ENCODE measurements around the gene FREM1. TPM values are rescaled to one million over a fixed set of nuclear protein-coding genes. Genes with fewer than 3 reads are reported as not detected.

The FREM1 gene
- total and polyA plus RNA-seq, 12 donors: 2.8 to 24.1 (median 7.1) TPM

DNA sequence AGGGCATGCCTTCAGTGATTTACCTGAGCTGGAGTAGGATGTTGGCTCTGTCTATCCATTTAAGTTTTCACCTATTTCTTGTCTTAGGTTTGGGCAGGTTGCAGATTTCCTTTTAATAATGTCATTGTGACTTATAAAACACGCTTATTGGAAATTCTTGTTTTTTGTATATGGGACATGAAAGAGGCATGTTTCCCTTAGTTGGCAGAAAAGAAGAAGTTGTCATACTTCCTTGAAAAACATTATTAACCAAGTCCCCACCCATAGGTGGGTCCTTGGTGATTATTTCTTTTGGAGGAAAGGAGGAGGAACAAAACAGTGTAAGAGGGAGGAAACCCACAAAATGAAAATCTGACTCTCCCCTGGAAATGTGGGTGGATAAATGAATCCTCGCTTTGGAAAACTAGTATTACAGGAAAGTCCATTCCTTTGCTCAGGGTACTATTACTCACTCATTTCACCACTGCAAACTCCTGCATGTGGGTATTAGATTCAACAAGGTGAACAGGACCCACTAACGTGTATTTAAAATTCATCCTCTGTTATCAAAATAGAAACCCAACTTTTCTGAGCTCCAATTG lies 197.0 kb downstream of the FREM1 start:
- H3K36me3 ChIP-seq (replicated peaks in 1 of 2): no peaks in the 10 kb centered on the region
- H3K9me3 ChIP-seq (replicated peaks in 1 of 3): no peaks in the 10 kb centered on the region
- H3K4me1 ChIP-seq (replicated peaks in 1 of 2): no peaks in the 10 kb centered on the region
- peaks cover 4% of the 10 kb centered on the region for H3K27me3 ChIP-seq
- intact Hi-C loops (cut with DNase I): no loop called here
- no peak for DNase-seq
- no peak overlapping the region for H3K27ac ChIP-seq
- H3K4me3 ChIP-seq: no peak overlapping the region
- WGBS, 4 donors: 75 to 88% (median 80%) methylated on average over 3 of the region's 3 CpGs
- TF ChIP-seq POLR2A (IDR thresholded peaks at IDR 0.05): no peak
- TF ChIP-seq, protein P1, sequence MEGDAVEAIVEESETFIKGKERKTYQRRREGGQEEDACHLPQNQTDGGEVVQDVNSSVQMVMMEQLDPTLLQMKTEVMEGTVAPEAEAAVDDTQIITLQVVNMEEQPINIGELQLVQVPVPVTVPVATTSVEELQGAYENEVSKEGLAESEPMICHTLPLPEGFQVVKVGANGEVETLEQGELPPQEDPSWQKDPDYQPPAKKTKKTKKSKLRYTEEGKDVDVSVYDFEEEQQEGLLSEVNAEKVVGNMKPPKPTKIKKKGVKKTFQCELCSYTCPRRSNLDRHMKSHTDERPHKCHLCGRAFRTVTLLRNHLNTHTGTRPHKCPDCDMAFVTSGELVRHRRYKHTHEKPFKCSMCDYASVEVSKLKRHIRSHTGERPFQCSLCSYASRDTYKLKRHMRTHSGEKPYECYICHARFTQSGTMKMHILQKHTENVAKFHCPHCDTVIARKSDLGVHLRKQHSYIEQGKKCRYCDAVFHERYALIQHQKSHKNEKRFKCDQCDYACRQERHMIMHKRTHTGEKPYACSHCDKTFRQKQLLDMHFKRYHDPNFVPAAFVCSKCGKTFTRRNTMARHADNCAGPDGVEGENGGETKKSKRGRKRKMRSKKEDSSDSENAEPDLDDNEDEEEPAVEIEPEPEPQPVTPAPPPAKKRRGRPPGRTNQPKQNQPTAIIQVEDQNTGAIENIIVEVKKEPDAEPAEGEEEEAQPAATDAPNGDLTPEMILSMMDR (IDR thresholded peaks at IDR 0.05): no peak

DNA sequence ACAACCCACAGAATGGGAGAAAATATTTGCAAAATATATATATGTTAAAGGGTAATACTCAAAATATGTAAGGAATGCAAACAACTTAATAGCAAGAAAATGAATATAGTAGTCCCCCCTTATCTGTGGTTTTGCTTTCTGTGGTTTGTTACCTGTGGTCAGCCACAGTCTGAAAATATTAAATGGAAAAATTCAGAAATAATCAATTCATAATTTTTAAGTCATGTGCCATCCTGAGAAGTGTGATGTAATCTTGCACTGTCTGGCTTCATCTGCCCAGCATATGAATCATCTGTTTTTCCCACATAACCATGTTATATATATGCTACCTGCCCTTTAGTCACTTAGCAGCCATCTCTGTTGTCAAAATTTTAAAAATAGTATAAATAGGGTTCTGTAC lies 199.4 kb downstream of the FREM1 start:
- no peak for DNase-seq
- no peak for TF ChIP-seq POLR2A (IDR thresholded peaks at IDR 0.05)
- TF ChIP-seq, protein P1 (IDR thresholded peaks at IDR 0.05): no peak
- intact Hi-C loops (cut with DNase I): no loop called here
- Histone ChIP-seq H3K4me3 (no peak overlapping the region), H3K27ac (no peak overlapping the region), H3K9me3 (replicated peaks in 1 of 3) (peaks cover 0 to 5% (median 0%) of the 10 kb centered on the region in 3 donors), H3K36me3 (replicated peaks in 1 of 2) (no peaks in the 10 kb centered on the region), H3K4me1 (replicated peaks in 1 of 2) (no peaks in the 10 kb centered on the region), H3K27me3 (no peaks in the 10 kb centered on the region)

DNA sequence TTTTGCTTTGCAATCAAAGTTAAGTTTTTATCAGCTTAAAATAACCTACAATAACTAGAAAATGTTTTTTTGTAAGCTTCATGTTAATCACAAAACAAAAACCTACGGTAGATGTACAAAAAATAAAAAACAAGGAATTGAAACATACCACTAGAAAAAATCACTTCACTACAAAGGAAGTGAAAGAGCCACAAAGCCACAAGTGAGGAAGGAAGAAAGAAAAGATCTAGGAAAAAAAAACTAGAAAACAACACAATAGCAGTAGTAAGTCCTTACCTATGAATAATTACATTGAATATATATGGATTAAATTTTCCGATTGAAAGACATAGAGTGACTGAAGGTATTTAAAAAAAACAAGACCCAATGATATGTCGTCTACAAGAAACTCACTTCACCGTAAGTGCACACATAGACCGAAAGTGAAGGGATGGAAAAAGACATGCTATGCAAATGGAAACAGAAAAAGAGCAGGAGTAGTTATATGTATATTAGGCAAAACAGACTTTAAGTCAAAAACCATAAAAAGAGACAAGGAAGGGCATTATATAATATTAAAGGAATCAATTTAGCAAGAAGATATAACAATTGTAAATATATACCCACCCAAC lies 203.6 kb downstream of the FREM1 start:
- intact Hi-C loops (cut with DNase I): no loop called here
- WGBS, 4 donors: 83 to 91% (median 86%) methylated on average over 5 of the region's 5 CpGs
- H3K27ac ChIP-seq: no peak overlapping the region

DNA sequence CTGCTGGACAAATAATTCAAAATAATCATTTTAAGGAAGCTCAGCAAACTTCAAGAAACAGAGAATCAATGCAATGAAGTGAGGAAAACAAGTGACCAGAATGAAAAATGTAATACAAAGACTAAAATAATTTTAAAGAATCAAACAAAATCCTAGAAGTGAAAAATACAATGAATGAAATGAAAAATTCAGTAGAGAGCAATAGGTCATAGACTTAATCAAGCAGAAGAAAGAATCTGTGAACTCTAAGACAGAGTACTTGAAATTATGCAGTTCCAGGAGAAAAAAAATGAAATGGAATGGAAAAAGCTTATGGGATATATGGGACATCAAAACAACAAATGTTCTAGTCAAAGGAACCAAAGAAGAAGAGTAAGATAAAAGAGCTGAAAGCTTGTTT lies 205.1 kb downstream of the FREM1 start:
- DNase-seq: no peak
- Histone ChIP-seq H3K36me3 (replicated peaks in 1 of 2) (no peaks in the 10 kb centered on the region), H3K9me3 (replicated peaks in 1 of 3) (peaks cover 0 to 5% (median 0%) of the 10 kb centered on the region in 3 donors), H3K27me3 (peaks cover 3% of the 10 kb centered on the region), H3K27ac (no peak overlapping the region), H3K4me1 (replicated peaks in 1 of 2) (no peaks in the 10 kb centered on the region), H3K4me3 (no peak overlapping the region)
- intact Hi-C loops (cut with DNase I): no loop called here
- TF ChIP-seq, protein P1 (IDR thresholded peaks at IDR 0.05): no peak
- TF ChIP-seq POLR2A (IDR thresholded peaks at IDR 0.05): no peak

More for the DNA sequence above, 203.6 kb downstream of the FREM1 start:
- Histone ChIP-seq H3K27me3 (peaks cover 3% of the 10 kb centered on the region), H3K4me3 (no peak overlapping the region), H3K9me3 (replicated peaks in 1 of 3) (peaks cover 0 to 5% (median 0%) of the 10 kb centered on the region in 3 donors), H3K36me3 (replicated peaks in 1 of 2) (no peaks in the 10 kb centered on the region), H3K4me1 (replicated peaks in 1 of 2) (no peaks in the 10 kb centered on the region)
- TF ChIP-seq, protein P1 (IDR thresholded peaks at IDR 0.05): no peak
- no peak for TF ChIP-seq POLR2A (IDR thresholded peaks at IDR 0.05)
- no peak for DNase-seq

Data from adrenal gland (tissue), 12 donors.